Esophagus muscularis mucosa (tissue), 4 donors: ENCODE data around the gene ZAR1L.

ENCODE experiments used
- CTCF ChIP-seq, 3 experiments: fragments of 200-600 bp in 2 of 3; fragments of 450-650 bp in 1 of 3; sonication (generic) in 2 of 3; IDR thresholded peaks; one replicate each; pipeline ENCODE4 v1.5.1; 2017 to 2019; ENCODE audit warnings: antibody characterized with exemption in 3 of 3, mild to moderate bottlenecking in 2 of 3, moderate library complexity in 1 of 3
- EP300 ChIP-seq: sonication (generic); formaldehyde crosslinking; IDR thresholded peaks from one replicate; pipeline ENCODE4 v1.6.1; 2017; ENCODE audit warnings: antibody characterized with exemption
- POLR2A ChIP-seq: fragments of 450-650 bp; IDR thresholded peaks from one replicate; pipeline ENCODE4 v1.6.1; 2017; ENCODE audit warnings: antibody characterized with exemption, moderate library complexity, mild to moderate bottlenecking, low read depth
- POLR2AphosphoS5 ChIP-seq, 2 donors: sonication (generic); formaldehyde crosslinking; IDR thresholded peaks; one replicate each; pipeline ENCODE4 v1.6.1; 2017; ENCODE audit warnings: antibody characterized with exemption in 2 of 2

GRCh38 chr13:32354040-32354439 is 38.9 kb upstream of the ZAR1L start:
- TF ChIP-seq POLR2A (no peak), CTCF (IDR thresholded peaks at IDR 0.05) (no peak), EP300 (no peak), POLR2AphosphoS5 (IDR thresholded peaks at IDR 0.05) (no peak)
